Progenitor cell of endocrine pancreas (in vitro differentiated cells): ENCODE data around the gene AK1. TPM values are rescaled to one million over a fixed set of nuclear protein-coding genes. Genes with fewer than 3 reads are reported as not detected.

Source experiments
- DNase-seq: peaks from one replicate; pipeline ENCODE4 v3.0.0; 2021; ENCODE audit warnings: low spot score; ENCODE audit not compliant: unreplicated experiment
- H3K27ac Mint-ChIP-seq: 2 replicates; pipeline ENCODE4 v1.8.0; 2021; ENCODE audit warnings: mild to moderate bottlenecking, moderate library complexity, mixed read lengths
- H3K27me3 Mint-ChIP-seq: 2 replicates; pipeline ENCODE4 v1.8.0; 2021; ENCODE audit warnings: mixed read lengths
- H3K36me3 Mint-ChIP-seq: 2 replicates; pipeline ENCODE4 v1.8.0; 2022; ENCODE audit warnings: mixed read lengths; ENCODE audit not compliant: insufficient read depth
- H3K4me1 Mint-ChIP-seq: 2 replicates; pipeline ENCODE4 v1.8.0; 2021; ENCODE audit warnings: low read depth, mixed read lengths
- H3K4me3 Mint-ChIP-seq: 2 replicates; pipeline ENCODE4 v1.8.0; 2021; ENCODE audit warnings: low read depth, mild to moderate bottlenecking, moderate library complexity, mixed read lengths
- H3K9me3 Mint-ChIP-seq: 2 replicates; pipeline ENCODE4 v1.8.0; 2021; ENCODE audit warnings: low read depth, mixed read lengths
- microRNA-seq: library from miRNA; unstranded; fragments of <30 nt; microRNA quantifications from one replicate; pipeline ENCODE4 v1.1.0, GENCODE V29; 2020; ENCODE audit warnings: borderline number of aligned reads; ENCODE audit not compliant: unreplicated experiment
- total RNA-seq: library from RNA; stranded (reverse); gene quantifications from 2 replicates; pipeline ENCODE4 v1.2.1, GENCODE V29; 2021
- TF ChIP-seq, protein P1 (sequence below): fragments of 200-600 bp; sonication (generic); IDR thresholded peaks from one replicate; pipeline ENCODE4 v1.5.0; 2021; ENCODE audit warnings: antibody characterized with exemption, mild to moderate bottlenecking; ENCODE audit not compliant: unreplicated experiment

The AK1 gene
- total RNA-seq, 1 donor from 2014 or later, result 46.2 TPM

DNA sequence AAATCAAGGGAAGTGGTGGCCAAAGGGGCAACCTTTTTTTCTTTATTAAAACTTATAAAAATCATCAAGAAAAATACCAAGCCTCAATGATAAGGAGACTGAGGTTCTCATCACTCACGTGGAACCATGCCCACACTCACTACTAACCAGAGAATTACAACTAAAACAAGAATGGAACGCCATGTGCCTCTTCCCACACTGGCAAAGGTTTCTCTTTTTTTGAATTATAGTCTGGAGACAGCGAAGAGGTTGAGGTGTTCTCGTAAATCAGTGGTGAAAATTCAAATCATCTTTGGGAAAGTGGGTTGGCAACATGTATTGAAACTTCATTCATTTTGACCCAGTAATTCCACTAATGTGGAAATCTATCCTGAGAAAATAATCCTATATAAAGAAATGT, 55.4 kb downstream of the AK1 start:
- H3K36me3 Mint-ChIP-seq, result peaks cover 3% of the 10 kb centered on the region
- H3K27ac Mint-ChIP-seq, result no peak overlapping the region
- H3K9me3 Mint-ChIP-seq, result no peaks in the 10 kb centered on the region
- H3K27me3 Mint-ChIP-seq, result peaks cover 15% of the 10 kb centered on the region
- no peak for DNase-seq
- TF ChIP-seq, protein P1, sequence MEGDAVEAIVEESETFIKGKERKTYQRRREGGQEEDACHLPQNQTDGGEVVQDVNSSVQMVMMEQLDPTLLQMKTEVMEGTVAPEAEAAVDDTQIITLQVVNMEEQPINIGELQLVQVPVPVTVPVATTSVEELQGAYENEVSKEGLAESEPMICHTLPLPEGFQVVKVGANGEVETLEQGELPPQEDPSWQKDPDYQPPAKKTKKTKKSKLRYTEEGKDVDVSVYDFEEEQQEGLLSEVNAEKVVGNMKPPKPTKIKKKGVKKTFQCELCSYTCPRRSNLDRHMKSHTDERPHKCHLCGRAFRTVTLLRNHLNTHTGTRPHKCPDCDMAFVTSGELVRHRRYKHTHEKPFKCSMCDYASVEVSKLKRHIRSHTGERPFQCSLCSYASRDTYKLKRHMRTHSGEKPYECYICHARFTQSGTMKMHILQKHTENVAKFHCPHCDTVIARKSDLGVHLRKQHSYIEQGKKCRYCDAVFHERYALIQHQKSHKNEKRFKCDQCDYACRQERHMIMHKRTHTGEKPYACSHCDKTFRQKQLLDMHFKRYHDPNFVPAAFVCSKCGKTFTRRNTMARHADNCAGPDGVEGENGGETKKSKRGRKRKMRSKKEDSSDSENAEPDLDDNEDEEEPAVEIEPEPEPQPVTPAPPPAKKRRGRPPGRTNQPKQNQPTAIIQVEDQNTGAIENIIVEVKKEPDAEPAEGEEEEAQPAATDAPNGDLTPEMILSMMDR, result no peak
- H3K4me1 Mint-ChIP-seq, result peaks cover 1% of the 10 kb centered on the region
- H3K4me3 Mint-ChIP-seq, result no peak overlapping the region

DNA sequence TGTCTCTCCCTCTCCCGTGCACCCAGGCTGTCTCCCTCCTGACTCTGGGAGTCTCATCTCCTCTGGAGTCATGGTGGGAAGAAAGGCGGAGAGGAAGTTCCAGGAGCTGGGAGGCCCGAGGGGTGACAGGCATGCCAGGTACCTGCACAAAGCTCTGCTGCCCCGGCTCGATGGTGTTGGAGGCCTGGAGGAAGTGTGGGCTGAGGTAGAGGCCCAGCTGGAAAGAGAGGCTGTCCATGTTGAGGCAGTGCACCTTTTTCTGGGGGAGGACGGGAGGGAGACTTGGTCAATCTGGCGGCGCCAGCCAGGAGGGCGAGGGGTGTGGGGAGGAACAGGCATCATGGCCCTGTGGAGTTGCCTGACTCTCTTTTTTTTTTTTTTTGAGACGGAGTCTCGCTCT, 58.9 kb downstream of the AK1 start:
- no peaks in the 10 kb centered on the region for H3K9me3 Mint-ChIP-seq
- TF ChIP-seq, protein P1, result no peak
- H3K27ac Mint-ChIP-seq, result peak overlapping the region; percentile 49
- no peak overlapping the region for H3K4me3 Mint-ChIP-seq
- H3K27me3 Mint-ChIP-seq, result no peaks in the 10 kb centered on the region
- H3K4me1 Mint-ChIP-seq, result no peaks in the 10 kb centered on the region
- DNase-seq, result no peak
- H3K36me3 Mint-ChIP-seq, result peaks cover 3% of the 10 kb centered on the region

DNA sequence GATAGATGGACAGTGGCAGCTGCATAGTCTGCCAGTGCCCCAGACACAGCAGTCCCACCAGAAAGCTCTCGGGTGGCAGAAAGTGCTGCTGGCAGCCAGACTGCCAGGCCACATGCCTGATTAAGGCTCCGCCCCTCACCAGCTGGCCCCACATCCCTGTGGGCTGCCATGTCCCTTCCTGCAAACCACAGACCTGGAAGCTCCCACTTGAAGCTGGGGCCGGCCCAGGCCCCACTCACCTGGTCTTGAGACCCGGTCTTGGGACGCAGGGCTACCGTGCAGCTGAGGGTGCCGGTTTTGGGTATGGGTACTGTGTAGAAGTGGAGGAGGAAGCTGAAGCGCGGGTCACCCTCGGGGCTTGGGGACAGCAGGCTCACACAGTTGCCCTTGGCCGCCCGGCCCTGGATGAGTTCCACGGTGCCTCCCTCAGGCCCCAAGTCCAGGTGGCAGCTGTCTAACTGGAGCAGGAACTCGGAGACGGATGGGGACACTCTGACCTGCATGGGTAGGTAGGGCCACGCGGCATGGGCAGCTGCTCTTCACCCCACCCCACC, 59.5 kb downstream of the AK1 start:
- H3K27me3 Mint-ChIP-seq, result no peaks in the 10 kb centered on the region
- no peaks in the 10 kb centered on the region for H3K4me1 Mint-ChIP-seq
- H3K4me3 Mint-ChIP-seq, result no peak overlapping the region
- no peak for DNase-seq
- no peaks in the 10 kb centered on the region for H3K9me3 Mint-ChIP-seq
- TF ChIP-seq, protein P1, result no peak
- no peak overlapping the region for H3K27ac Mint-ChIP-seq
- peaks cover 3% of the 10 kb centered on the region for H3K36me3 Mint-ChIP-seq

DNA sequence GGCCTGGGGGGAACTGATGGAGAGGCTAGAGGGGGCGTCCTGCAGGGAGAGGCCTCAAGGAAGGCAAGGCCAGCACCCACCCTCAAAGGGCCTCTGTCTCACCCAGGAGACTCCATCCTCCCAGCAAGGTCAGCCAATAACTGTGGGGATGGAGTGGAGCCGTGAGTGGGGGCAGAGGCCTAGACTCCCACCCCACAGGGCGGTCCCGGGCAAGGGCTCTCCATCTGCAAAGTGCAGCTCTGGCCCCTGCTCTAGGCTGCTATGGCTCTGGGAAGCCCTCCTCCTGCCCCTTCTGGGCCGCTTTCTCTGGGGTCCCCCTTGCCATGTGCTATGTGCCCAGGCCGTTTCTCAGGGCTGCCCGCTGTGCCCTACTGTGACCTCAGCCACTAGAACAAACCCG, 60.7 kb downstream of the AK1 start:
- H3K36me3 Mint-ChIP-seq, result peaks cover 3% of the 10 kb centered on the region
- DNase-seq, result no peak
- H3K27me3 Mint-ChIP-seq, result no peaks in the 10 kb centered on the region
- TF ChIP-seq, protein P1, result no peak
- H3K9me3 Mint-ChIP-seq, result no peaks in the 10 kb centered on the region
- no peak overlapping the region for H3K27ac Mint-ChIP-seq
- no peak overlapping the region for H3K4me3 Mint-ChIP-seq
- no peaks in the 10 kb centered on the region for H3K4me1 Mint-ChIP-seq

Small RNA genes within 50 kb of the gene (microRNA-seq; reads per million reads assigned to microRNA genes)
- not detected for gene MIR4672

Other genes starting within 250 kb of the AK1 start
- 1.2 and 1.3 TPM in 2 replicates for gene CFAP157, start 170.7 kb downstream of the AK1 start, total RNA-seq
- gene PTRH1, start 162.0 kb downstream of the AK1 start, total RNA-seq, result 11.3 and 11.9 TPM in 2 replicates
- 0.07 TPM in 1 of 2 replicates, not detected in the other for gene TTC16, start 161.6 kb downstream of the AK1 start, total RNA-seq
- 21.8 and 24.2 TPM in 2 replicates for gene TOR2A, start 142.4 kb downstream of the AK1 start, total RNA-seq
- gene SH2D3C, start 99.0 kb downstream of the AK1 start, total RNA-seq, result 2.0 and 2.6 TPM in 2 replicates
- gene CDK9, start 91.6 kb downstream of the AK1 start, total RNA-seq, result 90.9 and 100 TPM in 2 replicates
- gene FPGS, start 74.8 kb downstream of the AK1 start, total RNA-seq, result 75.0 and 78.4 TPM in 2 replicates
- 0.64 and 0.91 TPM in 2 replicates for gene ENG, start 23.0 kb downstream of the AK1 start, total RNA-seq
- 31.1 and 36.7 TPM in 2 replicates for gene ST6GALNAC6, start 21.9 kb upstream of the AK1 start, total RNA-seq
- gene ST6GALNAC4, start 39.4 kb upstream of the AK1 start, total RNA-seq, result 7.0 and 7.7 TPM in 2 replicates
- 3.4 and 3.6 TPM in 2 replicates for gene PIP5KL1, start 53.1 kb upstream of the AK1 start, total RNA-seq
- gene DPM2, start 60.2 kb upstream of the AK1 start, total RNA-seq, result 34.0 and 37.7 TPM in 2 replicates
- gene EEIG1, start 103.3 kb upstream of the AK1 start, total RNA-seq, result 48.2 and 54.1 TPM in 2 replicates
- gene NAIF1, start 189.6 kb upstream of the AK1 start, total RNA-seq, result 9.6 and 10.8 TPM in 2 replicates
- gene SLC25A25, start 190.6 kb upstream of the AK1 start, total RNA-seq, result 9.7 and 10.0 TPM in 2 replicates